Neuronal stem cell (in vitro differentiated cells): ENCODE results near the gene USP46.

ENCODE experiments used
- DNase-seq: peaks from one replicate; pipeline ENCODE4 v3.0.0-alpha.2; 2013; ENCODE audit warnings: low spot score
- H2AFZ ChIP-seq: one replicate; pipeline ENCODE4 v1.6.1; 2013; ENCODE audit warnings: mild to moderate bottlenecking, low read length, inconsistent platforms
- H2AK5ac ChIP-seq: 2 replicates; pipeline ENCODE4 v1.6.1; 2013; ENCODE audit warnings: low read depth, mild to moderate bottlenecking, inconsistent platforms, low read length, moderate library complexity, mixed read lengths
- H2BK120ac ChIP-seq: 2 replicates; pipeline ENCODE4 v1.6.1; 2013; ENCODE audit warnings: low read depth, mild to moderate bottlenecking, inconsistent platforms, low read length, moderate library complexity, mixed read lengths
- H2BK12ac ChIP-seq: one replicate; pipeline ENCODE4 v1.6.1; 2013; ENCODE audit warnings: low read length, inconsistent platforms
- H2BK15ac ChIP-seq: 2 replicates; pipeline ENCODE4 v1.6.1; 2013; ENCODE audit warnings: mild to moderate bottlenecking, low read length, inconsistent platforms, mixed read lengths
- H2BK5ac ChIP-seq: one replicate; pipeline ENCODE4 v1.6.1; 2013; ENCODE audit warnings: inconsistent platforms, mild to moderate bottlenecking, low read length, moderate library complexity
- H3K14ac ChIP-seq: one replicate; pipeline ENCODE4 v1.6.1; 2013; ENCODE audit warnings: low read length, inconsistent platforms
- H3K18ac ChIP-seq: 2 replicates; pipeline ENCODE4 v1.6.1; 2013; ENCODE audit warnings: low read length, inconsistent platforms
- H3K23ac ChIP-seq: 2 replicates; pipeline ENCODE4 v1.6.1; 2013; ENCODE audit warnings: low read depth, mild to moderate bottlenecking, mixed read lengths, low read length, inconsistent platforms; ENCODE audit not compliant: poor library complexity
- H3K27ac ChIP-seq: replicated peaks from 3 replicates; pipeline ENCODE4 v1.5.1; 2013; ENCODE audit warnings: low read length, inconsistent platforms
- H3K27me3 ChIP-seq, 3 experiments: 2 replicates each; pipeline ENCODE4 v1.6.1; 2013; ENCODE audit warnings: low read length in 3 of 3, mild to moderate bottlenecking in 2 of 3, inconsistent platforms in 1 of 3, low read depth in 1 of 3, mixed read lengths in 1 of 3, moderate library complexity in 1 of 3; ENCODE audit not compliant: control insufficient read depth in 3 of 3, insufficient read depth in 3 of 3
- H3K36me3 ChIP-seq, 2 donors: replicated peaks in 1 of 2; 2 replicates each; pipeline ENCODE4 v1.6.1; 2013; ENCODE audit warnings: low read length in 2 of 2; ENCODE audit not compliant: control insufficient read depth in 2 of 2, insufficient read depth in 2 of 2
- H3K4ac ChIP-seq: 2 replicates; pipeline ENCODE4 v1.6.1; 2013; ENCODE audit warnings: inconsistent platforms, mild to moderate bottlenecking, low read length, moderate library complexity
- H3K4me1 ChIP-seq, 2 donors: 1 replicate in 1 of 2; 2 replicates in 1 of 2; pipeline ENCODE4 v1.6.1; 2013; ENCODE audit warnings: low read length in 2 of 2, low read depth in 1 of 2; ENCODE audit not compliant: control insufficient read depth in 2 of 2, insufficient read depth in 1 of 2
- H3K4me2 ChIP-seq: one replicate; pipeline ENCODE4 v1.6.1; 2013; ENCODE audit warnings: mild to moderate bottlenecking, low read length, inconsistent platforms; ENCODE audit not compliant: insufficient read depth, poor library complexity, severe bottlenecking
- H3K4me3 ChIP-seq, 2 donors: 2 replicates each; pipeline ENCODE4 v1.5.1; 2013; ENCODE audit warnings: low read length in 2 of 2, mild to moderate bottlenecking in 2 of 2, inconsistent platforms in 1 of 2, moderate library complexity in 1 of 2
- H3K79me1 ChIP-seq: one replicate; pipeline ENCODE4 v1.6.1; 2013; ENCODE audit warnings: low read depth, mild to moderate bottlenecking, inconsistent platforms, low read length, moderate library complexity
- H3K9ac ChIP-seq: one replicate; pipeline ENCODE4 v1.6.1; 2013; ENCODE audit warnings: mild to moderate bottlenecking, low read depth, low read length, inconsistent platforms; ENCODE audit not compliant: poor library complexity
- H3K9me3 ChIP-seq, 2 donors: replicated peaks in 1 of 2; 2 replicates each; pipeline versions ENCODE3 to v1.6.1; 2013; ENCODE audit warnings: low read length in 2 of 2, mild to moderate bottlenecking in 2 of 2, inconsistent platforms in 1 of 2, low read depth in 1 of 2, mixed read lengths in 1 of 2, moderate library complexity in 1 of 2; ENCODE audit not compliant: control insufficient read depth in 2 of 2, insufficient read depth in 1 of 2
- H4K8ac ChIP-seq: one replicate; pipeline ENCODE4 v1.6.1; 2013; ENCODE audit warnings: low read depth, mild to moderate bottlenecking, inconsistent platforms, low read length, moderate library complexity
- H4K91ac ChIP-seq: one replicate; pipeline ENCODE4 v1.6.1; 2013; ENCODE audit warnings: low read length, low read depth, mild to moderate bottlenecking, inconsistent platforms; ENCODE audit not compliant: poor library complexity
- WGBS, 2 donors: extraction: QIAGEN DNeasy Blood & Tissue Kit; methylation state at CpG; one replicate each; pipeline ENCODE4 v1.1.7; 2013; ENCODE audit warnings: missing lambda C conversion rate in 2 of 2, mixed read lengths in 1 of 2; ENCODE audit not compliant: insufficient read length in 2 of 2, insufficient replicate concordance in 1 of 2; ENCODE audit errors: extremely low coverage in 2 of 2; 5-methylcytosine and 5-hydroxymethylcytosine counted together

Gene USP46

GRCh38 chr4:52635130-52635529 lies 24.0 kb downstream of the USP46 start:
- no CpG with 5 or more reads among the region's 4 CpGs for WGBS, 2 donors
- DNase-seq: no peak
- Histone ChIP-seq H3K4me1 (peaks cover 0 to 2% of the 10 kb centered on the region in 2 donors), H2BK120ac (no peak overlapping the region), H3K36me3 (no peaks in the 10 kb centered on the region), H3K4me2 (no peak overlapping the region), H3K9me3 (peaks cover 2 to 5% of the 10 kb centered on the region in 2 donors), H3K27ac (no peak overlapping the region), H3K14ac (no peak overlapping the region), H3K4ac (no peak overlapping the region), H3K18ac (no peak overlapping the region), H3K23ac (no peak overlapping the region), H4K8ac (no peak overlapping the region), H2AFZ (no peak overlapping the region), H2BK12ac (no peak overlapping the region), H3K4me3 (no peak overlapping the region), H2AK5ac (no peak overlapping the region), H2BK15ac (no peak overlapping the region), H3K27me3 (no peaks in the 10 kb centered on the region), H4K91ac (no peak overlapping the region), H3K79me1 (peaks cover 4% of the 10 kb centered on the region), H2BK5ac (no peak overlapping the region), H3K9ac (no peak overlapping the region)

- no peak overlapping the region for H3K4me3 ChIP-seq
- H3K4me2 ChIP-seq: no peak overlapping the region
- no peak overlapping the region for H2BK15ac ChIP-seq
- peaks cover 0 to 2% of the 10 kb centered on the region in 2 donors for H3K9me3 ChIP-seq
- H4K91ac ChIP-seq: no peak overlapping the region
- peaks cover 2% of the 10 kb centered on the region for H3K79me1 ChIP-seq
- no peak for DNase-seq
- no peak overlapping the region for H3K27ac ChIP-seq
- peaks cover 0 to 2% of the 10 kb centered on the region in 2 donors for H3K4me1 ChIP-seq
- no CpG with 5 or more reads among the region's 6 CpGs for WGBS, 2 donors
- H3K18ac ChIP-seq: no peak overlapping the region
- H4K8ac ChIP-seq: no peak overlapping the region
- H2AFZ ChIP-seq: no peak overlapping the region
- H3K27me3 ChIP-seq: no peaks in the 10 kb centered on the region
- H3K36me3 ChIP-seq: no peaks in the 10 kb centered on the region
- no peak overlapping the region for H3K9ac ChIP-seq
- H3K23ac ChIP-seq: no peak overlapping the region
- no peak overlapping the region for H2BK120ac ChIP-seq
- H3K14ac ChIP-seq: no peak overlapping the region
- no peak overlapping the region for H2BK5ac ChIP-seq
- H2AK5ac ChIP-seq: no peak overlapping the region
- H2BK12ac ChIP-seq: no peak overlapping the region
- no peak overlapping the region for H3K4ac ChIP-seq
These were observed 25.3 kb downstream of the USP46 start for GRCh38 chr4:52633846-52634245.

- Histone ChIP-seq H3K9ac (no peak overlapping the region), H2BK15ac (no peak overlapping the region), H2BK12ac (no peak overlapping the region), H3K36me3 (peaks cover 3 to 42% of the 10 kb centered on the region in 2 donors), H2BK5ac (no peak overlapping the region), H3K79me1 (peaks cover 2% of the 10 kb centered on the region), H4K91ac (no peak overlapping the region), H3K27ac (no peak overlapping the region), H3K23ac (no peak overlapping the region), H3K9me3 (no peaks in the 10 kb centered on the region), H3K27me3 (no peaks in the 10 kb centered on the region), H3K4me2 (no peak overlapping the region), H2AK5ac (no peak overlapping the region), H3K4ac (no peak overlapping the region), H2BK120ac (no peak overlapping the region), H3K4me3 (no peak overlapping the region), H3K18ac (no peak overlapping the region), H4K8ac (no peak overlapping the region), H2AFZ (no peak overlapping the region), H3K14ac (no peak overlapping the region), H3K4me1 (peaks cover 0 to 3% of the 10 kb centered on the region in 2 donors)
- DNase-seq: no peak
- WGBS, 2 donors: no CpG with 5 or more reads among the region's 2 CpGs
These were observed 30.1 kb downstream of the USP46 start for GRCh38 chr4:52628974-52629373.

- Histone ChIP-seq H3K4me3 (no peak overlapping the region), H3K9me3 (no peaks in the 10 kb centered on the region), H3K36me3 (peaks cover 3 to 45% of the 10 kb centered on the region in 2 donors), H2AK5ac (no peak overlapping the region), H2BK5ac (no peak overlapping the region), H2BK12ac (no peak overlapping the region), H3K4me2 (no peak overlapping the region), H3K9ac (no peak overlapping the region), H3K4ac (no peak overlapping the region), H3K4me1 (peaks cover 0 to 2% of the 10 kb centered on the region in 2 donors), H2AFZ (no peak overlapping the region), H2BK120ac (no peak overlapping the region), H4K91ac (no peak overlapping the region), H3K27me3 (no peaks in the 10 kb centered on the region), H3K27ac (no peak overlapping the region), H2BK15ac (no peak overlapping the region), H4K8ac (no peak overlapping the region), H3K14ac (no peak overlapping the region), H3K79me1 (no peaks in the 10 kb centered on the region), H3K23ac (no peak overlapping the region), H3K18ac (no peak overlapping the region)
- DNase-seq: no peak
- WGBS, 2 donors: no CpG with 5 or more reads among the region's 4 CpGs
These were observed 30.6 kb downstream of the USP46 start for GRCh38 chr4:52628543-52628942.
